Activated CD8-positive, alpha-beta memory T cell treated with anti-CD3 and anti-CD28 coated beads, Interleukin-2, amount 10 ng/mL, durations not matched to agents 7 days and 5 days (primary cell): ENCODE measurements around the gene CNDP2. TPM values are rescaled to one million over a fixed set of nuclear protein-coding genes. Genes with fewer than 3 reads are reported as not detected.

Experiments
- ATAC-seq: fragments of 150-1000 bp; cut with Tn5 transposase; one replicate; pipeline ENCODE4 v1.10.0; 2021; ENCODE audit warnings: moderate library complexity
- CTCF ChIA-PET: fragments of 350-600 bp; sonication (Branson Sonifier 250); formaldehyde crosslinking; loops from one replicate; lab custom pipeline; 2021; ENCODE audit warnings: antibody characterized with exemption; lab: Charles Lee
- DNase-seq: peaks from one replicate; pipeline ENCODE4 v3.0.0-alpha.2; 2020
- H3K27ac Mint-ChIP-seq: one replicate; pipeline ENCODE4 v1.8.0; 2021; ENCODE audit warnings: mild to moderate bottlenecking, mixed read lengths
- H3K27me3 Mint-ChIP-seq: one replicate; pipeline ENCODE4 v1.8.0; 2021; ENCODE audit warnings: mixed read lengths
- H3K36me3 Mint-ChIP-seq: one replicate; pipeline ENCODE4 v1.8.0; 2021; ENCODE audit warnings: mild to moderate bottlenecking, mixed read lengths
- H3K4me1 Mint-ChIP-seq: one replicate; pipeline ENCODE4 v1.8.0; 2021; ENCODE audit warnings: mixed read lengths
- H3K4me3 Mint-ChIP-seq: one replicate; pipeline ENCODE4 v1.8.0; 2021; ENCODE audit warnings: mild to moderate bottlenecking, moderate library complexity, mixed read lengths
- H3K9me3 Mint-ChIP-seq: one replicate; pipeline ENCODE4 v1.8.0; 2022; ENCODE audit warnings: low read depth, mixed read lengths
- total RNA-seq, 2 experiments: library from RNA; stranded (reverse); gene quantifications; one replicate each; pipeline ENCODE4 v1.2.3, GENCODE V29; 2021

CNDP2 gene
- total RNA-seq, 2 experiments from 2014 or later: 141 to 176 TPM

DNA sequence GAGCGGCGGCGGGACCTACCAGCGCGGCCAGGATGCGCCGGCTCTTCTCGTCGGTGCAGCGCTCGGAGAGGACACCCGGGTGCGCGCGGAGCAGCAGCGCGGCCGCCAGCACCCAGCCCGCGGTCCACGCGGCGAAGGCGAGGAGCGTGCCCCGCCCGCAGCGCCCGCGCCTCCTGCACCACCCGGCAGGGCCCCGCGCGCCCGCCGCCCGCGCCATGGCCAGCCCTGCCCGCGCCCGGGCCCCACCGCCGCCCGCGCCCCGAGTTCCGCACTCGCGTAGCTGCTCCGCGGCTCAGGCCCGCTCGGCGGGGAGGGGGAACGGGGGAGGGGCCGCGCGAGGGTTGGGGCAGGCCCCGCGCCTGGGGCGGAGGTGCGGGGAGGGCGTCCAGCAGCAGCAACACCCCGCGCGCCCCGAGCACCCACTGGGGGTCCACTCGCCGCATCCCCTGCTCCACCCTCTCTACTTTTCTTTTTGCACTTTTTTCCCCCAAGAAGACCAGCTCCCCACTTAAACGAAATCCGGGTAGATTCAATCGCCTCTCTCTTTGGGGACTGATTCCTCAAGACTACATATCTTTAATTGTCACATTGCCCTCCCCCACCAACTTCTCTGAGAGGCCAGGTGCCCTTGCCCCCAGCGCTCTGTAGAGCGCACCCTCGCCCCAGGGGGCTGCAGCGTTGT, 39.0 kb upstream of the CNDP2 start, which contains the start of gene DIPK1C:
Gene DIPK1C (minus strand): TSS at position 266 of the 682 bp plus-strand sequence. CDS start 49 bp downstream, at position 217.
- Mint-ChIP-seq H3K36me3 (peaks cover 2% of the 10 kb centered on the region), H3K9me3 (no peaks in the 10 kb centered on the region), H3K4me3 (no peak within 1 kb of the TSS), H3K27ac (no peak within 1 kb of the TSS), H3K27me3 (peaks cover 71% of the 10 kb centered on the region), H3K4me1 (peaks cover 4% of the 10 kb centered on the region)
- ATAC-seq (peak; percentile 42), DNase-seq (no peak)
- CTCF ChIA-PET: no interaction called here

DNA sequence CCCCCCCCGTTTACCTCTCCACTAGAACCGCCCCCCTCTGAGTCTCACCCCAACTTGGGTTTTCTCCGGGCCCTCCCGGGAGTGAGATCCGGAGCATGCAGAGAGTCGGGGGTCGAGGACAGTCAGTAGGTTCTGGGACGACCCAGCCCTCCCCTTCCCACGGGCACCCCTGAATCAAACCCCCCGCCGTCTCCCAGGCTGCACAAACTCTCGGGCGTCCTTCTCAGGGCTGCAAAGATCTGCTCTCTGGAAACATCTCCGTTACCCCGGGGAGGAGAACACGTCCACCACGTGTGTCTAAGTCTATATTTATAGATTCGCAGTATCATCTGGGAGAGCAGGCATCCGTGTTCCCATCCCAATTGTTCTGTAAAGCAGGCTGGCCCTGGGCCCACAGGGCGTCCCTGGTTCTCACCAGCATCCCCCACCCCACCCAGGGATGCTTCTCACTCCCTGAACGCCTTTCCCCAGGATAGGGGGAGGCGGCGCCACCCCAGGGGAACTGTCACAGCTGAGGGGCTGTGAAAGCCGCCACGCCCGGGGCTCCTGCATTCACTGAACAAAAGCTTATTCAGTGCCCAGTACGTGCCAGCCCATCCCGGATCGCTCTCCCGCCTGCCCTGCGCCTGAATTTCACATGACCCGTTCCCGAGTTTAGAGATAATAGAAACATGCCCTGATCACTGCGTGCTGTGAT, 38.3 kb upstream of the CNDP2 start:
- Mint-ChIP-seq H3K27me3 (peaks cover 66% of the 10 kb centered on the region), H3K36me3 (peaks cover 2% of the 10 kb centered on the region)
- CTCF ChIA-PET: no interaction called here

DNA sequence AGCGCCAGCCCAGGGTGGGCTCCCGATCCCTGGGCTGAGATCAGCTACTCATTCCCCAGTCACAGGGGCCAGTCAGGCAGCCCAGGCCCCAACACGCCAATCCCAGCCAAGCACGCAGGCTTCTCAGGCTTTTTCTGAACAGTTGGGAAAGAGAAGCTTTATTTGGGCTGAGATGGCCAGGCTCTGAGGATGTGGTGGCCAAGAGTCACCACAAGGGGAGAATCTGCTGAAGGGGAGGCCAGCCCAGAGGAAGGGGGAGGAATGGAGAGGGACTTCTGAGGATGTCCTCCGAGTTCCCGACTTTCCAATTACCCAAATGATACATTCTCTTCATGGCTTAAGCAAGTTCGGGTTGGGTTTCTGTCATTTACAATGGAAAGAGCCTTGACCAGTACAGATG, 36.3 kb upstream of the CNDP2 start:
- Mint-ChIP-seq H3K36me3 (peaks cover 2% of the 10 kb centered on the region), H3K27me3 (peaks cover 46% of the 10 kb centered on the region), H3K9me3 (no peaks in the 10 kb centered on the region), H3K4me3 (no peak overlapping the region), H3K27ac (no peak overlapping the region), H3K4me1 (peaks cover 4% of the 10 kb centered on the region)
- ATAC-seq (no peak), DNase-seq (no peak)
- CTCF ChIA-PET: interaction anchor here (0.9 to 2.3 kb wide), 4 partner anchors 12 to 92 kb away, joined by 3 to 6 read pairs (median 4); partner anchors contain the start of gene CNDP2

More for the DNA sequence above, 38.3 kb upstream of the CNDP2 start:
- no peak for DNase-seq
- Mint-ChIP-seq H3K27ac (no peak overlapping the region), H3K4me3 (no peak overlapping the region), H3K9me3 (no peaks in the 10 kb centered on the region), H3K4me1 (peaks cover 4% of the 10 kb centered on the region)
- ATAC-seq: no peak

DNA sequence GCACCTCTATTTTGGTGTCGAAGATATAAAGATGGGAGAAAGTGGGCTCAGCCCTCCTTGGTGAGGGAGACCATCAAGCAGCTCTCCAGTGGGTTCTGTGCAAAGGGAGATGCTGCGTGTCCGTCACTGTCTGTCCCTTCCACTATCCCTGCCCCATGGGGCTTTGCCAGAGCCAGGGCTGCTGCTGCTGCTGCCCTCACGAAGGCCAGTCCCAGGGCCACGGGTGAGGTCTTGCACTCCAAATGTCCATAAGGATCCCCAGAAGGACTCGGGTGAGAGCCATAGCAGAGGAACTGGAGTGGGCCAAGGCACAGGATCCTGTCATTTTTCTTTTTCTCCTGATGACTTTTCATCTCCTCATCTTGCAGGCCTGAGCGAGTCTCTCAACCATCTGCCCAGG, 35.3 kb upstream of the CNDP2 start:
- Mint-ChIP-seq H3K4me1 (peaks cover 4% of the 10 kb centered on the region), H3K9me3 (no peaks in the 10 kb centered on the region), H3K4me3 (no peak overlapping the region), H3K27ac (no peak overlapping the region), H3K36me3 (peaks cover 2% of the 10 kb centered on the region), H3K27me3 (peaks cover 41% of the 10 kb centered on the region)
- DNase-seq (no peak), ATAC-seq (no peak)
- CTCF ChIA-PET: interaction anchor here (2.3 kb wide), 1 partner anchor 91 kb away, joined by 6 read pairs; no protein-coding TSS in a partner anchor

DNA sequence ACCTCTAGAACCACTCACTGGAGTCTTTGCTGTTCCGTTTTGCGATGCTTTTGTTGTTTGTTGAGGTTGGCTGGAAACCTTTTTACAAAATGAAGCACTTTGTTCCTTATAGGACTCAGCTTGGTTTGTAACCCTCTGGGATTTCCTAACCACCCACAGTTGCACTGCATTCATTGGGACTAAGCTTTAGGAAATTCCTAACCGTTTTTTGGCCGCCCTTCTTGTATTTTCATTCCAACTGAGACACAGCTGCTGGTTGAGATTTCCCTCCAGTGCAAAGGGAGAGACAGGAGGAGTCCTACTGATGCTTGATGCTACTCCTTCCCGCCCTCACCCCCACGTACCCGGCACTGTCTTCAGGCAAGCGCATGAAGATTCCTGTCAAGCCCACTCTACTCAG, 32.9 kb upstream of the CNDP2 start:
- H3K27ac Mint-ChIP-seq: no peak overlapping the region
- H3K36me3 Mint-ChIP-seq: no peaks in the 10 kb centered on the region
- H3K9me3 Mint-ChIP-seq: no peaks in the 10 kb centered on the region
- CTCF ChIA-PET: no interaction called here
- DNase-seq (no peak), ATAC-seq (no peak)
- peaks cover 22% of the 10 kb centered on the region for H3K27me3 Mint-ChIP-seq
- no peak overlapping the region for H3K4me3 Mint-ChIP-seq
- peaks cover 1% of the 10 kb centered on the region for H3K4me1 Mint-ChIP-seq

DNA sequence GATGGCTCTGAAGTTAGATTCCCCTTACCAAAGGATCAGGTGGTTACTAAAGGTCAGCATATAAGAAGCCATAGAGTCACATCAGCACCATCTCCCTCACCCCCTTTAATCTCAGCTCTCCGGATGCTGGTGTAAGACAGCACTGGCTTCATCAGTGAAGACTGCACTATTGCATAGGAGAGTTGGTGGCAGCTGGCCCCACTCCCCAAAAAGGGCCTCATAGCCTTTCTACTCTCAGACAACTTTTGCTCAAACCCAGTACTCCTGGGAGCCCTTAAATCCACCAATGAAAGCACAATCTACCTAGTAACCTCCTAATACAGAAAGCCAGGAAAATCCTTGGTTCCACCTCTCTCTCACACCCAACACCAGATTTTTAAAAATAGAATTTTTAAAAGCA, 32.2 kb upstream of the CNDP2 start:
- CTCF ChIA-PET: no interaction called here
- Mint-ChIP-seq H3K9me3 (no peaks in the 10 kb centered on the region), H3K27me3 (peaks cover 17% of the 10 kb centered on the region), H3K27ac (no peak overlapping the region), H3K4me3 (no peak overlapping the region), H3K4me1 (peaks cover 1% of the 10 kb centered on the region), H3K36me3 (no peaks in the 10 kb centered on the region)
- no peak for ATAC-seq
- DNase-seq: no peak

DNA sequence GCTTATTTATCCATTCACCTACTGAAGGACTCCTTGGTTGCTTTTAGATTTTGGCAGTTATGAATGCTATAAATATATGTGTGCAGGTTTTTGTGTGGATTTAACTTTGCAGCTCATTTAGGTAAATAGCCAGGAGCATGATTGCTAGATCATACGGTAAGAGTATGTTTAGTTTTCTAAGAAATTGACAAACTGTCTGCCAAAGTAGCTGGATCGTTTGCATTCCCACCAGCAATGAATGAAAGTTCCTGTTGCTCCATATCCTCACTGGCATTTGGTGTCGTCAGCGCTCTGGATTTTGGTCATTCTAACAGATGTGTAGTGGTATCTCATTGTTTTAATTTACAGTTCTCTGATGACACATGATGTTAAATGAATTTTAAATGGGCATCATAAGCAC, 30.4 kb upstream of the CNDP2 start:
- Mint-ChIP-seq H3K9me3 (no peaks in the 10 kb centered on the region), H3K27me3 (peaks cover 16% of the 10 kb centered on the region), H3K27ac (no peak overlapping the region), H3K4me1 (no peaks in the 10 kb centered on the region), H3K4me3 (no peak overlapping the region), H3K36me3 (no peaks in the 10 kb centered on the region)
- CTCF ChIA-PET: interaction anchor here (1.0 kb wide), 1 partner anchor 11 kb away, joined by 3 read pairs; no protein-coding TSS in a partner anchor
- DNase-seq (no peak), ATAC-seq (no peak)

DNA sequence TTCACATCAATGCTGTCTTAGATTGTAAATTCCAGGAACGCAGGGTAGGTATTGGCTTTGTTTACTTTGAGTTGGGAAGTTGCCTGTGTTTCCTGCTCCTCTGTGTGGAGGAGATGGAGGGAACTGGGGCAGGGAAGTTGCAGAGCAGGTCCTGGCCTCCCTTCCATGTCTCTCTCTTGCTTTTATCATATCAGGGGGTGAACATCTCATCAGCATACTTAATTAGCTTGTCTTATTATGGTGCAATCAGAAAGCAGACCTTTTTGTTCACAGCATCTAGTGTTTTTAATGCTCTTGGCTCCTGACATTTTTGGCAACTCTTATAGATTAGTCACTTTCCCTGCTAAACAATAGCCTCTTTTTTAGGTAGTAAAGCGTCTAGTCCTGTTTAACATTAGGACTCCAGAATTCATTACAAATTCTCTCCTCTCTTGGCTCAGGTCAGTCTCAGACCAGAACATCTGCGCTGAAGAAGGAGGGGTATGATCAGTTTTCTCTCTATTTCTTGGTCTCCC, 27.6 kb upstream of the CNDP2 start:
- CTCF ChIA-PET: no interaction called here

DNA sequence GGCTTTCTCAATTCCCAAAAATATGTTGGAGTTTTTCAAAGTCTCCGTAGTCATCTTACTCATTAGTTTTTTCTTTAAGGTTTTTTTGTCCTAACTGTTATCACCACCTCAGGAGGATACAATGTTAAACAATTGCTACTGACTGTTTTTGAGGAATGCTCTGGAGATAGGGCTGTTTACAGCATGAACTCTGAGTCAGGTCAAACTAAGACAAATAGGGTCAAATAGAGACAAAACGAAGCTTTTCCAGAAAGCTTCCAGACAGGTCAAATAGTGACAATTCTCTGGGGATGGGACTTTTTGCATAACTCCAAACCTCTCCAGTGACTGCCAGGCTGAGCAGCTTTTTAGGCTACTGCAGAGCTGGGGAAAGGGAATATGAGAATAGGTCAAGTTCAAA, 23.9 kb upstream of the CNDP2 start:
- Mint-ChIP-seq H3K27me3 (peaks cover 13% of the 10 kb centered on the region), H3K4me1 (no peaks in the 10 kb centered on the region), H3K4me3 (no peak overlapping the region), H3K9me3 (no peaks in the 10 kb centered on the region), H3K36me3 (no peaks in the 10 kb centered on the region), H3K27ac (no peak overlapping the region)
- CTCF ChIA-PET: interaction anchor here (1.4 kb wide), 1 partner anchor 13 kb away, joined by 3 read pairs; no protein-coding TSS in a partner anchor
- no peak for DNase-seq
- no peak for ATAC-seq

More for the DNA sequence above, 27.6 kb upstream of the CNDP2 start:
- DNase-seq (no peak), ATAC-seq (no peak)
- H3K27me3 Mint-ChIP-seq: peaks cover 16% of the 10 kb centered on the region
- H3K9me3 Mint-ChIP-seq: no peaks in the 10 kb centered on the region
- no peak overlapping the region for H3K27ac Mint-ChIP-seq
- H3K4me3 Mint-ChIP-seq: no peak overlapping the region
- no peaks in the 10 kb centered on the region for H3K36me3 Mint-ChIP-seq
- no peaks in the 10 kb centered on the region for H3K4me1 Mint-ChIP-seq

DNA sequence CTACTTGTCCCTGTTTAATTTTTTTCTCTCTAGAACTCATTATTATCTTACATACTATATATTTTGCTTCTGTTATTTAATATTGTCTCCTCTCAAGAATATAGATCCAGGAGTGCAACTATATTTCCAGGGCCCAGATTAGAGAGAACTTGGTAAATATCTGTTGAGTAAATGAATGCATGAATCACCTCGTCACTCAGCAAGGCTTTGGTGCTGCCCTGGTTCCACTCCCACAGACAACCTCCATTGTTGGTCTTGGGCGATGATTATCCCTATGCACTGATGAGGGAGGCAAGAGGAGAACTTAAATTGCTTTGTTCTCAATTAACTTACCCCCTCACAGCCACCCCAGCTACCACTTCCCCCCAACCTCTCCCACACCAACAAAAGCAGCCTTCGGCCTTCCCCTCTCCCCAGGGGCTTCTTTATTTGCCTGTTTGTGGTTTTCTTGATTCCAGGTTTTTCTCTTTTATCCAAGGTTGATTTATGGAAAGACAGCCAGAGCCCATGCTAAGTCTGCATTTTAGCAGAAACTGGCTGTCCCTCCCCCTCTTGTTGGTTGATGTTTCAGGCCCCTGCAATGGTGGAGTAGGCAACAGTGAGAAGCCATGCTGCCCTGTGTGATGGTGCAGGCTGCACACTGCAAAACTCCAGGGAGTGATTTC, 22.1 kb upstream of the CNDP2 start:
- Mint-ChIP-seq H3K36me3 (no peaks in the 10 kb centered on the region), H3K4me1 (no peaks in the 10 kb centered on the region), H3K4me3 (no peak overlapping the region), H3K27me3 (peaks cover 10% of the 10 kb centered on the region), H3K9me3 (no peaks in the 10 kb centered on the region), H3K27ac (no peak overlapping the region)
- CTCF ChIA-PET: no interaction called here
- DNase-seq (peak; percentile 33), ATAC-seq (no peak)

DNA sequence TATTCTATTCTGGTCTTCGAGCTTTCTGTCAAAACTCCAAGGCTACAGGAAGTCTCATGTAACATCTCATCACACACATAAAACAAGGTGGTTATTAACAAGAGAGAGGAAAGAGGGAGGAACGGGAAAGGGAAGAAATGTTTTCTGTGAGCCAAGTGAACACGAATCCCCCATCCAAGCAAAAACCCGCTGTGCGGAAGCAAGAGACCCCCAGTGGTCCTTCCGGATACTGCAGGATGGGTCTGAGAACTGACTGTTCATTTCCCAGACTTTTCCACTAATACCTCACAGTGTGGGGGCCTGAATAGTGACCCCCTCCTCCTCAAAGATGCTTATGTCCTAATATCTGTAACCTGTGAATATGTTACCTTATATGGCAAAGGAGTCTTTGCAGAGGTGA, 20.0 kb upstream of the CNDP2 start:
- H3K9me3 Mint-ChIP-seq: no peaks in the 10 kb centered on the region
- DNase-seq (no peak), ATAC-seq (no peak)
- CTCF ChIA-PET: interaction anchor here (0.6 kb wide), 1 partner anchor 119 kb away, joined by 3 read pairs; no protein-coding TSS in a partner anchor
- no peak overlapping the region for H3K27ac Mint-ChIP-seq
- H3K4me3 Mint-ChIP-seq: no peak overlapping the region
- H3K4me1 Mint-ChIP-seq: no peaks in the 10 kb centered on the region
- peaks cover 3% of the 10 kb centered on the region for H3K27me3 Mint-ChIP-seq
- no peaks in the 10 kb centered on the region for H3K36me3 Mint-ChIP-seq

DNA sequence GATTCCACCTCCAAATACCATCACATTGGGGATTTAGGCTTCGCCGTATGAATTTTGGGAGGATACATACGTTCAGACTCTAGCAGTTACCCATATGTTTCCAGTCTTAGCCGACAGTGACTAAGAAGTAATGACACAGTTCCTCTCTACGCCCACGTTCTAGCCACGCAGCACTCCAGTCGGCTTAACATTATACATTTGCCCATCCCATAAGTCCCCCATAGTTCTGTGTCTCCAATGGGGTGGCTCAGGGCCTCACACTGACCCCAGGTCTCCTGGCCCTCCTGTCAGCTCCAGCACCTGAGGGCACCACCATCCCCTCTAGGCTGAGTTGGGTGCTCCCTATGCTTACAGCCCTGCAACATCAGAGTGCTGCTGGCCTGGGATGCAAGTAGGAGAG, 18.4 kb upstream of the CNDP2 start:
- peaks cover 8% of the 10 kb centered on the region for H3K27me3 Mint-ChIP-seq
- no peaks in the 10 kb centered on the region for H3K4me1 Mint-ChIP-seq
- H3K36me3 Mint-ChIP-seq: no peaks in the 10 kb centered on the region
- H3K4me3 Mint-ChIP-seq: no peak overlapping the region
- CTCF ChIA-PET: no interaction called here
- no peak for DNase-seq
- H3K9me3 Mint-ChIP-seq: no peaks in the 10 kb centered on the region
- no peak for ATAC-seq
- no peak overlapping the region for H3K27ac Mint-ChIP-seq

DNA sequence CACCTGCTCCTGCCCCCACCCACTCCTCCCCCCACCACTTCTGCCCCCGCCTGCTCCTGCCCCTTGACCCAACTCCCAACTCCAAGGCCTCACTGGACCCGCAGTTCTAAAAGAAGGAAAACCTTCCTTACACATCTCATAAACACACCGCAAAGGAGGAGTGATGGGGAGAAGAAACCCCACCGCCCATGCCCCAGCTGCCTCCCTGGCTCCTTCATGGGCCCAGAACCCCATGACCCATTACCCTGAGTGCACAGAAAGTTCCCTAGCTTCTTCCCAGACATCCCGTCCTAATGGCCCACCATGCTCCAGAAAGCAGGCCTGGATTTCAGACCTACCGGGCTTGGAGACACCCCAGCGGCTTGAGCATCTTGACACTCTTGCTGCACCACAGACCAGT, 17.8 kb upstream of the CNDP2 start:
- CTCF ChIA-PET: interaction anchor here (0.7 kb wide), 1 partner anchor 18 kb away, joined by 3 read pairs; the partner anchor contains the start of gene CNDP2
- no peak overlapping the region for H3K27ac Mint-ChIP-seq
- no peak for ATAC-seq

More for the DNA sequence above, 17.8 kb upstream of the CNDP2 start:
- no peaks in the 10 kb centered on the region for H3K36me3 Mint-ChIP-seq
- H3K9me3 Mint-ChIP-seq: no peaks in the 10 kb centered on the region
- DNase-seq: no peak
- no peak overlapping the region for H3K4me3 Mint-ChIP-seq
- no peaks in the 10 kb centered on the region for H3K4me1 Mint-ChIP-seq
- peaks cover 10% of the 10 kb centered on the region for H3K27me3 Mint-ChIP-seq
